ENCODE measurements around the gene STAT4.

The STAT4 gene

GRCh38 chr2:191045141-191045540 lies 105.7 kb downstream of the STAT4 start:
- no peak for DNase-seq (ENCODE audit: low read depth)
- TF ChIP-seq CTCF (conservative IDR thresholded peaks at IDR 0.05; ENCODE audit: low read depth, low read length): no peak
- H3K4me3 ChIP-seq (ENCODE audit: low read depth, low read length): no peak overlapping the region

- no peak overlapping the region for H3K4me3 ChIP-seq (ENCODE audit: low read depth, low read length)
These were observed 107.4 kb downstream of the STAT4 start for GRCh38 chr2:191043438-191043837.

GRCh38 chr2:191041418-191042161 lies 109.2 kb downstream of the STAT4 start:
- TF ChIP-seq CTCF (conservative IDR thresholded peaks at IDR 0.05; ENCODE audit: low read depth, low read length): no peak
- H3K4me3 ChIP-seq (ENCODE audit: low read depth, low read length): no peak overlapping the region
- peak; percentile 67 for DNase-seq (ENCODE audit: low read depth)

More at GRCh38 chr2:191043438-191043837, 107.4 kb downstream of the STAT4 start:
- TF ChIP-seq CTCF (conservative IDR thresholded peaks at IDR 0.05; ENCODE audit: low read depth, low read length): no peak
- peak; percentile 26 for DNase-seq (ENCODE audit: low read depth)

GRCh38 chr2:191039616-191040015 lies 111.2 kb downstream of the STAT4 start:
- TF ChIP-seq CTCF (conservative IDR thresholded peaks at IDR 0.05; ENCODE audit: low read depth, low read length): no peak
- H3K4me3 ChIP-seq (ENCODE audit: low read depth, low read length): no peak overlapping the region
- DNase-seq (ENCODE audit: low read depth): no peak

- DNase-seq (ENCODE audit: low read depth): peak; percentile 74
- no peak overlapping the region for H3K4me3 ChIP-seq (ENCODE audit: low read depth, low read length)
- TF ChIP-seq CTCF (conservative IDR thresholded peaks at IDR 0.05; ENCODE audit: low read depth, low read length): no peak
These were observed 112.1 kb downstream of the STAT4 start for GRCh38 chr2:191038741-191039140.

- peak; percentile 72 for DNase-seq (ENCODE audit: low read depth)
These were observed 112.5 kb downstream of the STAT4 start for GRCh38 chr2:191038241-191038725.

More at GRCh38 chr2:191038241-191038725, 112.5 kb downstream of the STAT4 start:
- TF ChIP-seq CTCF (conservative IDR thresholded peaks at IDR 0.05; ENCODE audit: low read depth, low read length): no peak
- H3K4me3 ChIP-seq (ENCODE audit: low read depth, low read length): no peak overlapping the region
